Effector CD8-positive, alpha-beta T cell (primary cell): ENCODE measurements around the gene KLF18.
"Not testable (repeated sequence)": the region's sequence is repeated elsewhere in the genome, so short reads cannot be mapped to it uniquely, and the experiment has no call there.

Experiments used
- DNase-seq: peaks from one replicate; lab custom pipeline; 2025; lab: John Stamatoyannopoulos, UW

The KLF18 gene

GRCh38 chr1:44120398-44120949, 21.0 kb downstream of the KLF18 start:
- no peak for DNase-seq

GRCh38 chr1:44119525-44119924, 21.9 kb downstream of the KLF18 start:
- no peak for DNase-seq

GRCh38 chr1:44118682-44119081, 22.7 kb downstream of the KLF18 start, which contains the start of gene KLF17:
KLF17 (plus strand) TSS chr1:44118821; CDS start chr1:44118908, 87 bp downstream.
- no peak for DNase-seq

GRCh38 chr1:44117272-44117671, 24.2 kb downstream of the KLF18 start:
- not testable (repeated sequence) for DNase-seq

GRCh38 chr1:44114098-44114497, 27.3 kb downstream of the KLF18 start:
- DNase-seq = no peak

GRCh38 chr1:44113095-44113609, 28.3 kb downstream of the KLF18 start:
- no peak for DNase-seq

- DNase-seq = no peak
Measured at GRCh38 chr1:44112486-44112885, 28.9 kb downstream of the KLF18 start.

- no peak for DNase-seq
Measured at GRCh38 chr1:44111861-44112260, 29.6 kb downstream of the KLF18 start.

GRCh38 chr1:44110916-44111315, 30.5 kb downstream of the KLF18 start:
- DNase-seq = no peak

GRCh38 chr1:44108971-44109370, 32.5 kb downstream of the KLF18 start:
- no peak for DNase-seq

- no peak for DNase-seq
Measured at GRCh38 chr1:44108241-44108640, 33.2 kb downstream of the KLF18 start.

GRCh38 chr1:44105810-44106209, 35.6 kb downstream of the KLF18 start:
- DNase-seq = no peak

- no peak for DNase-seq
Measured at GRCh38 chr1:44103270-44104131, 37.9 kb downstream of the KLF18 start.

- no peak for DNase-seq
Measured at GRCh38 chr1:44101328-44101727, 40.1 kb downstream of the KLF18 start.

- DNase-seq = no peak
Measured at GRCh38 chr1:44100183-44100868, 41.1 kb downstream of the KLF18 start.

GRCh38 chr1:44094047-44094446, 47.4 kb downstream of the KLF18 start:
- no peak for DNase-seq

- DNase-seq = no peak
Measured at GRCh38 chr1:44090429-44091252, 50.8 kb downstream of the KLF18 start.

- DNase-seq = no peak
Measured at GRCh38 chr1:44089371-44090048, 51.9 kb downstream of the KLF18 start.
